ENCODE data around the gene MRFAP1L1. TPM values are rescaled to one million over a fixed set of nuclear protein-coding genes. Genes with fewer than 3 reads are reported as not detected.
A peak's percentile ranks its signal among the peaks of the same experiment; 100 is the strongest.
"Not testable (repeated sequence)": the region's sequence is repeated elsewhere in the genome, so short reads cannot be mapped to it uniquely, and the experiment has no call there.

MRFAP1L1 gene
- total and polyA plus RNA-seq, 2 experiments from 2014 or later = 61.6 to 73.8 TPM

- TF ChIP-seq POLR2AphosphoS5 (IDR thresholded peaks at IDR 0.05; ENCODE audit: low read depth) = peak; percentile 83
These were observed at the start of gene MRFAP1L1 (continued) for GRCh38 chr4:6709230-6710114.

- Histone ChIP-seq H3F3A (replicated peaks; ENCODE audit: low read depth) (no peaks in the 10 kb centered on the region), H4K20me1 (replicated peaks; ENCODE audit: insufficient read depth) (no peaks in the 10 kb centered on the region), H3K9me2 (ENCODE audit: insufficient read depth) (no peaks in the 10 kb centered on the region), H3K27ac (ENCODE audit: low read depth) (no peak overlapping the region), H3K4me3 (no peak overlapping the region), H3K4me1 (ENCODE audit: insufficient read depth) (no peaks in the 10 kb centered on the region), H3K79me2 (replicated peaks; ENCODE audit: insufficient read depth) (no peaks in the 10 kb centered on the region), H3K27me3 (ENCODE audit: insufficient read depth) (no peaks in the 10 kb centered on the region), H3K4me2 (no peak overlapping the region), H3K36me3 (ENCODE audit: insufficient read depth) (no peaks in the 10 kb centered on the region), H2AFZ (no peak overlapping the region)
- H3K36me3 Mint-ChIP-seq (ENCODE audit: low read depth) = no peaks in the 10 kb centered on the region
- H3K4me3 Mint-ChIP-seq = no peak overlapping the region
- ATAC-seq (no peak), DNase-seq (ENCODE audit: low spot score) (no peak)
- H3K9me3 Mint-ChIP-seq = no peaks in the 10 kb centered on the region
- no peak for TF ChIP-seq POLR2AphosphoS5 (IDR thresholded peaks at IDR 0.05; ENCODE audit: low read depth)
- no peak for TF ChIP-seq JUNB (IDR thresholded peaks at IDR 0.05; ENCODE audit: unreplicated experiment)
- TF ChIP-seq ETS1 (IDR thresholded peaks at IDR 0.05) = no peak
- TF ChIP-seq EZH2phosphoT487 (IDR thresholded peaks at IDR 0.05; ENCODE audit: unreplicated experiment) = no peak
- no peak overlapping the region for H3K27ac Mint-ChIP-seq
- 0 out of 3 replicates have a peak, but pooled peaks cover 4% of the 10 kb centered on the region for H3K4me1 Mint-ChIP-seq
- peaks cover 2% of the 10 kb centered on the region for H3K27me3 Mint-ChIP-seq (ENCODE audit: insufficient read depth, low read depth, poor library complexity)
These were observed 49.1 kb upstream of the MRFAP1L1 start for GRCh38 chr4:6758728-6759127.

GRCh38 chr4:6756345-6756744 is 46.7 kb upstream of the MRFAP1L1 start:
- H3K27ac ChIP-seq (ENCODE audit: low read depth); H3K4me3 ChIP-seq; H3K27me3 Mint-ChIP-seq (ENCODE audit: insufficient read depth, low read depth, poor library complexity); H3K9me3 Mint-ChIP-seq; H3K27me3 ChIP-seq (ENCODE audit: insufficient read depth); H2AFZ ChIP-seq; H3K36me3 Mint-ChIP-seq (ENCODE audit: low read depth); H3F3A ChIP-seq (replicated peaks; ENCODE audit: low read depth); DNase-seq (ENCODE audit: low spot score); ATAC-seq; H3K4me3 Mint-ChIP-seq; H3K4me1 Mint-ChIP-seq; H3K9me2 ChIP-seq (ENCODE audit: insufficient read depth); H3K79me2 ChIP-seq (replicated peaks; ENCODE audit: insufficient read depth); H3K36me3 ChIP-seq (ENCODE audit: insufficient read depth); H3K4me1 ChIP-seq (ENCODE audit: insufficient read depth); H3K4me2 ChIP-seq; H4K20me1 ChIP-seq (replicated peaks; ENCODE audit: insufficient read depth); H3K27ac Mint-ChIP-seq: not testable (repeated sequence)

GRCh38 chr4:6755088-6755753 is 45.6 kb upstream of the MRFAP1L1 start:
- Mint-ChIP-seq H3K27ac (no peak overlapping the region), H3K4me3 (no peak overlapping the region), H3K9me3 (no peaks in the 10 kb centered on the region), H3K36me3 (ENCODE audit: low read depth) (no peaks in the 10 kb centered on the region), H3K4me1 (peaks cover 4% of the 10 kb centered on the region; the same call in 2 of the 3 replicates), H3K27me3 (ENCODE audit: insufficient read depth, low read depth, poor library complexity) (no peaks in the 10 kb centered on the region)
- no peaks in the 10 kb centered on the region for H3K9me2 ChIP-seq (ENCODE audit: insufficient read depth)
- H3K4me3 ChIP-seq = no peak overlapping the region
- no peak for DNase-seq (ENCODE audit: low spot score)
- no peaks in the 10 kb centered on the region for H3K36me3 ChIP-seq (ENCODE audit: insufficient read depth)
- H3K79me2 ChIP-seq (replicated peaks; ENCODE audit: insufficient read depth) = no peaks in the 10 kb centered on the region
- ATAC-seq = no peak
- H2AFZ ChIP-seq = no peak overlapping the region
- no peaks in the 10 kb centered on the region for H3K4me1 ChIP-seq (ENCODE audit: insufficient read depth)
- H4K20me1 ChIP-seq (replicated peaks; ENCODE audit: insufficient read depth) = no peaks in the 10 kb centered on the region
- H3F3A ChIP-seq (replicated peaks; ENCODE audit: low read depth) = no peaks in the 10 kb centered on the region
- no peak overlapping the region for H3K4me2 ChIP-seq
- H3K27me3 ChIP-seq (ENCODE audit: insufficient read depth) = no peaks in the 10 kb centered on the region
- H3K27ac ChIP-seq (ENCODE audit: low read depth) = no peak overlapping the region
- no peak for TF ChIP-seq EZH2 (IDR thresholded peaks at IDR 0.05; ENCODE audit: low read depth, unreplicated experiment)
- TF ChIP-seq CTCF (conservative IDR thresholded peaks at IDR 0.05; ENCODE audit: low read depth in 2 of 2) = no peak
- TF ChIP-seq ETS1 (IDR thresholded peaks at IDR 0.05) = no peak
- no peak for TF ChIP-seq ZNF331 (CRISPR knock-in tag; IDR thresholded peaks at IDR 0.05; ENCODE audit: low read depth)
- TF ChIP-seq JUNB (IDR thresholded peaks at IDR 0.05; ENCODE audit: unreplicated experiment) = no peak
- TF ChIP-seq POLR2AphosphoS5 (IDR thresholded peaks at IDR 0.05; ENCODE audit: low read depth) = no peak
- TF ChIP-seq NANOG (IDR thresholded peaks at IDR 0.05; ENCODE audit: borderline replicate concordance) = no peak
- no peak for TF ChIP-seq CREB1 (CRISPR knock-in tag; IDR thresholded peaks at IDR 0.05; ENCODE audit: low read depth)
- TF ChIP-seq ZNF114 (CRISPR knock-in tag; IDR thresholded peaks at IDR 0.05) = no peak
